ENCODE data around the gene CCL24.
"Not testable (repeated sequence)": the region's sequence is repeated elsewhere in the genome, so short reads cannot be mapped to it uniquely, and the experiment has no call there.

CCL24 gene

GRCh38 chr7:75788154-75788847 is 25.3 kb downstream of the CCL24 start:
- not testable (repeated sequence) for DNase-seq (ENCODE audit: low read depth in 2 of 3, low spot score in 2 of 3)

DNA sequence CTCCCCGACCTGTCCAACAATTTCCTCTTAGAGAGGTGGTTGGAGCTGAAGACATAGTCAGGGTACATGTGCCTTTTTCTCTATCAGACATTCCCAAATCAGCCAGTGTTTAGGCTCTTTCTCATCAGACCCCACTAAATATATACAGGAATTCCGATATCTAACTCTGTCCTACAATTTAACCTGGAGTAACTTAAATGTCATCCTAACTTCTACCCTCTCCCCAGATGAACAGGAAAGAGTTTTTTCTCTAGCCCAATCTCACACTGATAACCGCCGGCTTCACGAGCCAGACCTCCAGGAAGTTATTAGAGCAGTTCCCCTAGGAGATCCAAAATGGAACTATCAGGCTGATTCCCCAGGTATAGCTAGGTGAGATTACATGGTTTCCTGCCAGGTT is 30.5 kb downstream of the CCL24 start:
- not testable (repeated sequence) for DNase-seq (ENCODE audit: low read depth in 2 of 3, low spot score in 2 of 3)

DNA sequence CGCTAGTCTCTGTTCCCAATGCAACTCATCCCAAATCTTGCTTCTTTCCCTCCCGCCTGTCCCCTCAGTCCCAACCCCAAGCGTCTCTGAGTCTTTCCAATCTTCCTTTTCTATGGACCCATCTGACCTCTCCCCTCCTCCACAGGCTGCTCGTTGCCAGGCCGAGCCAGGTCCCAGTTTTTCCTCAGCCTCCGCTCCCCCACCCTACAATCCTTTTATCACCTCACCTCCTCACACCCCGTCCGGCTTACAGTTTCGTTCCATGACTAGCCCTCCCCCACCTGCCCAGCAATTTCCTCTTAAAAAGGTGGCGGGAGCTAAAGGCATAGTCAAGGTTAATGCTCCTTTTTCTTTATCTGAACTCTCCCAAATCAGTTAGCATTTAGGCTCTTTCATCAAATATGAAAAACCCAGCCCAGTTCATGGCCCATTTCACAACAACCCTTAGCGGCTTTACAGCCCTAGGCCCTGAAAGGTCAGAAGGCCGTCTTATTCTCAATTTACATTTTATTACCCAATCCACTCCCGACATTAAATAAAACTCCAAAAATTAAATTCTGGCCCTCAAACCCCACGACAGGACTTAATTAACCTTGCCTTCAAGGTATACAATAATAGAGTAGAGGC is 32.8 kb downstream of the CCL24 start:
- not testable (repeated sequence) for DNase-seq (ENCODE audit: low read depth in 2 of 3, low spot score in 2 of 3)

- not testable (repeated sequence) for DNase-seq (ENCODE audit: low read depth in 2 of 3, low spot score in 2 of 3)
Measured at GRCh38 chr7:75779516-75779915, 34.1 kb downstream of the CCL24 start.

- DNase-seq (ENCODE audit: low read depth in 2 of 3, low spot score in 2 of 3): not testable (repeated sequence)
Measured at GRCh38 chr7:75779035-75779434, 34.6 kb downstream of the CCL24 start.

DNA sequence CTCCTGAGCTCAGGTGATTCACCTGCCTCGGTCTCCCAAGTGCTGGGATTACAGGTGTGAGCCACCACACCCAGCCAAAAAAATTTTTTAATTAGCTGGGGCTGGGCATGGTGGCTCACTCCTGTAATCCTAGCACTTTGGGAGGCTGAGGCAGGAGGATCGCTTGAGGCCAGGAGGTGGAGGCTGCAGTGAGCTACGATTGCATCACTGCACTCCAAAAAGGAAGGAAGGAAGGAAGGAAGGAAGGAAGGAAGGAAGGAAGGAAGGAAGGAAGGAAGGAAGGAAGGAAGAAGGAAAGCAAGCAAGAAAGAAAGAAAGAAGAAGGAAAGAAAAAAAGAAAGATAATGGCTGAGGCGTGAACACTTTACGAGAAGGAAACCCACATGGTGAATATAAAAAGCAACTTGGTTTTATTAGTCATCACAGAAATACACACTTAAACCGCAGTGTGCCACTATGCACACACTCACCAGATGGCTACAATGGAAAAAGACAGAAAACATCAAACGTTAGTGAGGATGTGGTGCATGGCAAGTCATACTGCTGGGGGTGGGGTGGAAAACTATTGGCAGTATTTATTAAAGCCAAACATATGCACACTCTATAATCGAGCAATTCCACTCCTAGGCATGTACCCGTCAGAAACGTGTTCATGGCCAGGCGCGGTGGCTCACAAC is 37.2 kb downstream of the CCL24 start:
- DNase-seq (ENCODE audit: low read depth in 2 of 3, low spot score in 2 of 3): peak; percentile 12 to 23 (median 13)

DNA sequence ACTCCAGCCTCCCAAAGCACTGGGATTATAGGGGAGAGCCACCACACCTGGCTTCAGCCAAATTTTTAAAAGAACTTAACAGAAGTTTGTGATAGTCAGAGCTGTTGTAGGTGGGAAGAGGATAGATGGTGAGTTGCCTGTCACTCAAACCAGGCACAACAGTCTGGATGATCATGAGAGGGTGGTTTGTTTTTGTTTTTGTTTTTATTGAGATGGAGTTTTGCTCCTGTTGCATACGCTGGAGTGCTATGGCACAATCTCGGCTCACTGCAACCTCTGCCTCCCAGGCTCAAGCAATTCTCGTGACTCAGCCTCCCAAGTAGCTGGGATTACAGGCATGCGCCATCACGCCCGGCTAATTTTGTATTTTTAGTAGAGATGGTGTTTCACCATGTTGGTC is 39.6 kb downstream of the CCL24 start:
- not testable (repeated sequence) for DNase-seq (ENCODE audit: low read depth in 2 of 3, low spot score in 2 of 3)

DNA sequence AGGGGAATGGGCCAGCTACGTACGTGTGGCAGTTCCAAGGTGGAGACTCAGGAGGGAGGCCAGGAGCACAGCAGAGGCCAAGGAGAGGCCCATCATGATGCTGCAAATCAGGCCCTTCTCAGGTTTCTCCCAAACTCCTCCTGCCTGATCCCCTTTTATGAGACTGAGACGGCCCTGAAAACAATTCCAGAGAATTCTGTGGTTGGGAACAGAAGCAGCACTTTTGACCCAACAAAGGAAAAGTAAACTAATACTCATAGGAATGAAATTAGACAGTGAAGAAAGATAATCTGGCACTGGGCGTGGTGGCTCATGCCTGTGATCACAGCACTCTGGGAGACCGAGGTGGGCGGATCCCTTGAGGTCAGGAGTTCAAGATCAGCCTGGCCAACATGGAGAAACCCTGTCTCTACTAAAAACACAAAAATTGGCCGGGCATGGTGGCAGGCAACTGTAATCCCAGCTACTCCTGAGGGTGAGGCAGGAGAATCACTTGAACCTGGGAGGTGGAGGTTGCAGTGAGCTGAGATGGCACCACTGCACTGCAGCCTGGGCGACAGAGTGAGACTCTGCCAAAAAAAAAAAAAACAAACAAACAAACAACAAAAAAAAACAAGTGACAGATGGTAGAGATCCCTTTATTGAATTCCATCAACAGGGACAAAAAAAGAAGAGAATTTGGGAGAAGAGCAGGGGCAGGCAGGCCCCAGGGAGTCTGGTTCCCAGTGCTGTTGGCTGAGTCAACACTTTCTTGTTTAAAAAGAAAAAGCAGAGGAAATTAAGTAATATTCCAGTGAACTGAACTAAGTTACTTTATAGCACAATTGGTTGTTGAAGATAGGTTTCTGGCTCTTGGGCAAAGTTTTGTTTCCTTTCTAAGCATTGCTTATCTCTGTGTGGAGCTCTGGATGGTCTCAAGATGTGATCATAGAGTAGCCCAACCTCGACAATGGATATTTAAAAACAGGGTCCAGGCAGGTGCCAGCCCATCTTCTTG is 41.2 kb downstream of the CCL24 start, which contains the start of gene CCL26:
CCL26 (minus strand) TSS at position 131 of the 997 bp plus-strand sequence; CDS start at position 96, 35 bp downstream.
- no peak for DNase-seq (ENCODE audit: low read depth in 2 of 3, low spot score in 2 of 3)

DNA sequence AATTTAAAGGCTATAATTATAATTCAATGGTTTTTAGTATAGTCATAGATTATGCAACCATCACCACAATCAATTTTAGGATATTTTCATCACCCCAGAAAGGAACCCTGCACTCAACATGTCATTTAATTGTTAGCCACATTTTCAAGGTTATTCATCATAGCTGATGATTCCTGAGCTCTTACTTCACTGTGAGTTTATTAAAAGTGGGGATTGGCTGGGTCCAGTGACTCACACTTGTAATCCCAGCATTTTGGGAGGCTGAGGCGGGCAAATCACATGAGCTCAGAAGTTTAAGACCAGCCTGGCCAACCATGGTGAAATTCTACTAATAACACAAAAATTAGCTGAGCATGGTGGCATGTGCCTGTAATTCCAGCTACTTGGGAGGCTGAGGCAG is 42.4 kb downstream of the CCL24 start:
- DNase-seq (ENCODE audit: low read depth in 2 of 3, low spot score in 2 of 3): no peak

DNA sequence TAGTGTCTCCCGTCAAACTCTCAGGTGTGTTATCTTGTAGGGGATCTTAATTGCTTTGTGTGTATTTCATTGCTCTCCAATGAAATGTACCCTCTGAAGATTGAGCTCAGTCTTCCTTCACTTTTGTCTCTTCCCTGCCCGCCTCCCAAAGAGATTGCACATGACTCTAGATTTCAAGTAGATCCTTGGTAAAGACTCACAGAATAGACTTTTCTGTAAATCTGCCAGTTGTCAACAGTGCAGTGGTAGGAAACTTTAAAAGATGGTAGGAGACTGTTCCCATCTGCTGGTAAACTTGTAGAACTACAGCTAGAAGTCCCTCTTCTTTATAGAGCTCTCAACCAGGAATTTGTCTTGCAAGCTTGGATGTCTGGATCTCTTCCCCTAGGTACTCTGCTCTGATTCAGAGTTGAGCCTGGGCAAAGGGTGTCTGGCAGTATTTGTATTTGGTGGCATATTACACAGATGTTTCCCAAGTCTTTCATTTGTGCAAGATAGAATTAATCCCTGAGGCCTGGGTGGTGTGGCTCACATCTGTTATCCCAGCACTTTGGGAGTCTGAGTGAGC is 51.2 kb downstream of the CCL24 start:
- no peak for DNase-seq (ENCODE audit: low read depth in 2 of 3, low spot score in 2 of 3)

- DNase-seq (ENCODE audit: low read depth in 2 of 3, low spot score in 2 of 3): not testable (repeated sequence)
Measured at GRCh38 chr7:75761801-75762200, 51.8 kb downstream of the CCL24 start.
